Neutrophil (primary cell): ENCODE data around the gene NUMA1.

Experiments used
- H3K27ac ChIP-seq: fragments of 200-600 bp; sonication (generic); 2 replicates; pipeline ENCODE4 v1.5.1; 2016; ENCODE audit warnings: mild to moderate bottlenecking, moderate library complexity
- H3K27me3 ChIP-seq: fragments of 200-600 bp; sonication (generic); 2 replicates; pipeline ENCODE4 v1.6.0; 2016; ENCODE audit warnings: mild to moderate bottlenecking
- H3K36me3 ChIP-seq: fragments of 200-600 bp; sonication (generic); 2 replicates; pipeline ENCODE4 v1.5.1; 2017
- H3K4me1 ChIP-seq, 2 experiments: fragments of 200-600 bp in 1 of 2; sonication (generic) in 1 of 2; 1 replicate in 1 of 2; 2 replicates in 1 of 2; pipeline versions ENCODE4 v1.5.1 to v1.6.1; 2013 to 2016; ENCODE audit warnings: low read depth in 1 of 2, low read length in 1 of 2, mild to moderate bottlenecking in 1 of 2, moderate library complexity in 1 of 2; ENCODE audit not compliant: control insufficient read depth in 1 of 2, insufficient read depth in 1 of 2
- H3K4me3 ChIP-seq, 2 experiments: fragments of 200-600 bp in 1 of 2; sonication (generic) in 1 of 2; 1 replicate in 1 of 2; 2 replicates in 1 of 2; pipeline ENCODE4 v1.5.1; 2013 to 2016; ENCODE audit warnings: low read depth in 1 of 2, low read length in 1 of 2, mild to moderate bottlenecking in 1 of 2, moderate library complexity in 1 of 2
- H3K9me3 ChIP-seq: fragments of 200-600 bp; sonication (generic); 2 replicates; pipeline ENCODE4 v1.5.1; 2016
- TF ChIP-seq, protein P1 (sequence below): fragments of 200-600 bp; sonication (generic); IDR thresholded peaks from 2 replicates; pipeline ENCODE4 v1.5.1; 2016; ENCODE audit warnings: antibody characterized with exemption

The NUMA1 gene

DNA sequence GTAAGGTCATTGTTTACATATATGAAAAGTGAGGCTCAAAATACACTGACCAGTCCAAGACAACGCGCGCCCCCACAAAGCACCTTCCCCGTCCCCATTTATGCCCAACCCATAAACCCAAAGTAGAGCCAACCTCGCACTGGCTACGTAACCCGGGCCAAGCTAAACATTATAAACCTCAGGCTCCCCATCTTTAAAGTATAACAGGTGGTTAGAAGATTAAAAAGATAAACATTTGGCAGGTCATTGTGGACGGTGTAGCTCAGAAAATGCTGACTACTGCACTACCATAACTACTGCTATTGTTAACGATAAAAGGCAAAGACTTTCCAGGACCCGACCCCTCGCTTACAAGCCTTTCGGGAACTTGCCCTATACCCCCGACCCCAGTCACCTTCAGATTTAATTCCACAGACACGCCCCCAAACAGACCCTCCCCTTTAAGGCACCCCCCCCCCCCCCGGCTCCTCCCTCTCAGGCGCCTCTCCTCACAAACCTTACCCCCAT lies 470 bp downstream of the NUMA1 start:
- TF ChIP-seq, protein P1, sequence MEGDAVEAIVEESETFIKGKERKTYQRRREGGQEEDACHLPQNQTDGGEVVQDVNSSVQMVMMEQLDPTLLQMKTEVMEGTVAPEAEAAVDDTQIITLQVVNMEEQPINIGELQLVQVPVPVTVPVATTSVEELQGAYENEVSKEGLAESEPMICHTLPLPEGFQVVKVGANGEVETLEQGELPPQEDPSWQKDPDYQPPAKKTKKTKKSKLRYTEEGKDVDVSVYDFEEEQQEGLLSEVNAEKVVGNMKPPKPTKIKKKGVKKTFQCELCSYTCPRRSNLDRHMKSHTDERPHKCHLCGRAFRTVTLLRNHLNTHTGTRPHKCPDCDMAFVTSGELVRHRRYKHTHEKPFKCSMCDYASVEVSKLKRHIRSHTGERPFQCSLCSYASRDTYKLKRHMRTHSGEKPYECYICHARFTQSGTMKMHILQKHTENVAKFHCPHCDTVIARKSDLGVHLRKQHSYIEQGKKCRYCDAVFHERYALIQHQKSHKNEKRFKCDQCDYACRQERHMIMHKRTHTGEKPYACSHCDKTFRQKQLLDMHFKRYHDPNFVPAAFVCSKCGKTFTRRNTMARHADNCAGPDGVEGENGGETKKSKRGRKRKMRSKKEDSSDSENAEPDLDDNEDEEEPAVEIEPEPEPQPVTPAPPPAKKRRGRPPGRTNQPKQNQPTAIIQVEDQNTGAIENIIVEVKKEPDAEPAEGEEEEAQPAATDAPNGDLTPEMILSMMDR: no peak
- H3K4me3 ChIP-seq: peak overlapping the region; percentile 81 to 91
- no peaks in the 10 kb centered on the region for H3K27me3 ChIP-seq
- H3K9me3 ChIP-seq: no peaks in the 10 kb centered on the region
- no peaks in the 10 kb centered on the region for H3K36me3 ChIP-seq
- H3K27ac ChIP-seq: peak overlapping the region; percentile 96
- H3K4me1 ChIP-seq: peaks cover 38 to 54% of the 10 kb centered on the region in 2 experiments

DNA sequence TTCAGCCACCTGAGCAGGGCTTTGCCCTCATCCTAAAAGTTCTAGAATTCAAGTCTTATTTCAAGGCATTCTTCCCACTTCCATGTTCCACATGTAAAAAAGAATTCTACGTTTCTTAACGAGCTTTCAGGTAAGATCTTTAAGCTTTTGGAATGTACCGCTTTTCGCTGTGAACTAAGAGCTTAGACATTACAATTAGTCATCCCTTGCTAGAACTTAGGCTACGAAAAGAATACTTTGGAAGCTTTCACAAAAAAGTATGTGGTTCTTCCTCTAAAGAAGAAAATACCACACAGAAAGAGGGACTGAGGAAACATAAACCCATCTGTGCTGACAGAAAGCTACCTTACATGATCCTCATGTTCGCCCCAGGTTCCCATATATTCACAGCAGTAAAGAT lies 1.9 kb downstream of the NUMA1 start:
- H3K36me3 ChIP-seq: no peaks in the 10 kb centered on the region
- TF ChIP-seq, protein P1: no peak
- no peak overlapping the region for H3K4me3 ChIP-seq
- H3K4me1 ChIP-seq: peaks cover 38 to 52% of the 10 kb centered on the region in 2 experiments
- H3K9me3 ChIP-seq: no peaks in the 10 kb centered on the region
- H3K27ac ChIP-seq: peak overlapping the region; percentile 35
- no peaks in the 10 kb centered on the region for H3K27me3 ChIP-seq

DNA sequence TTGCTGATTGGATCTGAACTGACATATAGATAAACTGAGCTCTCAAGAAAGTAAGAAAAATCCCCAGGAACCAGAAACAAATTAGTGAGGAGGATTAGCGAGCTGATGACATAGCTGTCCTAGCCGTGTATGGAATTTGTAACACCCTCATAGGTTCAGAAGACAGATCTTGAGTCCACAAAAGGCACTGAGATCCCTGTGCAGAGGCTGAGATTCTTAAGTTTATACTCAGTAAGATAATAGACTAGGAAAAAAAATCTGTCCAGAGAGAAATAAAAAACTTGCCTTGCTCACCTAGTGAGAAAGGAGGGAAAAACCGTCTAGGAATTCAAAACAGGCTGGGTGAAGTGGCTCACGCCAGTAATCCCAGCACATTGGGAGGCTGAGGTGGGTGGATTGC lies 4.6 kb downstream of the NUMA1 start:
- Histone ChIP-seq H3K4me1 (peaks cover 46 to 60% of the 10 kb centered on the region in 2 experiments), H3K27ac (peak overlapping the region; percentile 81), H3K36me3 (no peaks in the 10 kb centered on the region), H3K4me3 (no peak overlapping the region), H3K27me3 (no peaks in the 10 kb centered on the region), H3K9me3 (no peaks in the 10 kb centered on the region)
- TF ChIP-seq, protein P1: no peak

DNA sequence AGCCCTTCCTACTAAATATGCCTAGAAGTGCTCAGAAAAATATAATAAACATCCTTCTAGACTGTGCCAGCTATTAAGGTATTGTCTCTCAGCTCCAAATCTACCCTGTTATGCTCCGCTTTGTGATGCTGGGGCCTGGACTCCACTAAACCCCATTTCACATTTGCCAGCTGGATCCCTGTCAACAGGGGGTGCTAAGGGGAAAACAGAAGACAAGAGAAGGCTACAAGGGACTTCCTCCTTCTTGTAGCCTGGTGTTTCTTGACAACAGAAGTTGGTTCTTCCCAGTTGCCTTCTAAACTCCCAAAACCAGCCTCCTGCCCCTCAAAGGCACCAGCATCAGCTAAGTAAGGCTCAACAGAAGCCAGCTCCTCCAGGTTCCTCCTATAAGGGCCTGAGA lies 5.2 kb downstream of the NUMA1 start:
- Histone ChIP-seq H3K4me1 (peaks cover 49 to 65% of the 10 kb centered on the region in 2 experiments), H3K27me3 (no peaks in the 10 kb centered on the region), H3K4me3 (no peak overlapping the region), H3K27ac (peak overlapping the region; percentile 81), H3K9me3 (no peaks in the 10 kb centered on the region), H3K36me3 (no peaks in the 10 kb centered on the region)
- TF ChIP-seq, protein P1: peak; percentile 34

DNA sequence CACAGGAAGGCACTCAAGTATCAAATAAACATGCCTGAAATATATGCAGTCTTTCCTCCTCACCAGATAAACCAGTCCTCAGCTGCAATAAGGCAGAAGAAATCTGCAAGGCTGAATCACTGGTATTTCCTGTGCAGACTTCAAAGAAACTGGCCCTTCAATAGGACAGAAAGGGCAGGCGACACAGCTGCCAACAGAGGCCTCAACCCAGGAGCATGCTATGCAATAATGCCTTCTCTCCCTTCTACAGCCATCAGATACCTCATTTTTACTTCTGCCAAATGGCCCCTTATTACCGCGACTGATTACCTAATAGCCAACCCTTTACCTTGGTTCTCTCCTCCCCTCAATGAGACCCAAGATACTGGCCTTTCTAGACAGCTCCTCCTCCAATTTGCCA lies 8.0 kb downstream of the NUMA1 start:
- TF ChIP-seq, protein P1: no peak
- Histone ChIP-seq H3K36me3 (no peaks in the 10 kb centered on the region), H3K9me3 (no peaks in the 10 kb centered on the region), H3K4me3 (no peak overlapping the region), H3K27me3 (no peaks in the 10 kb centered on the region), H3K4me1 (peaks cover 69 to 73% of the 10 kb centered on the region in 2 experiments), H3K27ac (peak overlapping the region; percentile 89)
